Stimulated activated CD8-positive, alpha-beta memory T cell treated with anti-CD3 and anti-CD28 coated beads, Interleukin-12 subunit alpha, Interleukin-12 subunit beta, amount 100 ng/mL, for 4 hours (primary cell): ENCODE data around the gene NDUFAF7.
"Not testable (repeated sequence)": the region's sequence is repeated elsewhere in the genome, so short reads cannot be mapped to it uniquely, and the experiment has no call there.

Experiments
- DNase-seq: peaks from one replicate; pipeline ENCODE4 v3.0.0-alpha.2; 2020; ENCODE audit warnings: low read depth

The NDUFAF7 gene, protein sequence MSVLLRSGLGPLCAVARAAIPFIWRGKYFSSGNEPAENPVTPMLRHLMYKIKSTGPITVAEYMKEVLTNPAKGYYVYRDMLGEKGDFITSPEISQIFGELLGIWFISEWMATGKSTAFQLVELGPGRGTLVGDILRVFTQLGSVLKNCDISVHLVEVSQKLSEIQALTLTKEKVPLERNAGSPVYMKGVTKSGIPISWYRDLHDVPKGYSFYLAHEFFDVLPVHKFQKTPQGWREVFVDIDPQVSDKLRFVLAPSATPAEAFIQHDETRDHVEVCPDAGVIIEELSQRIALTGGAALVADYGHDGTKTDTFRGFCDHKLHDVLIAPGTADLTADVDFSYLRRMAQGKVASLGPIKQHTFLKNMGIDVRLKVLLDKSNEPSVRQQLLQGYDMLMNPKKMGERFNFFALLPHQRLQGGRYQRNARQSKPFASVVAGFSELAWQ

DNA sequence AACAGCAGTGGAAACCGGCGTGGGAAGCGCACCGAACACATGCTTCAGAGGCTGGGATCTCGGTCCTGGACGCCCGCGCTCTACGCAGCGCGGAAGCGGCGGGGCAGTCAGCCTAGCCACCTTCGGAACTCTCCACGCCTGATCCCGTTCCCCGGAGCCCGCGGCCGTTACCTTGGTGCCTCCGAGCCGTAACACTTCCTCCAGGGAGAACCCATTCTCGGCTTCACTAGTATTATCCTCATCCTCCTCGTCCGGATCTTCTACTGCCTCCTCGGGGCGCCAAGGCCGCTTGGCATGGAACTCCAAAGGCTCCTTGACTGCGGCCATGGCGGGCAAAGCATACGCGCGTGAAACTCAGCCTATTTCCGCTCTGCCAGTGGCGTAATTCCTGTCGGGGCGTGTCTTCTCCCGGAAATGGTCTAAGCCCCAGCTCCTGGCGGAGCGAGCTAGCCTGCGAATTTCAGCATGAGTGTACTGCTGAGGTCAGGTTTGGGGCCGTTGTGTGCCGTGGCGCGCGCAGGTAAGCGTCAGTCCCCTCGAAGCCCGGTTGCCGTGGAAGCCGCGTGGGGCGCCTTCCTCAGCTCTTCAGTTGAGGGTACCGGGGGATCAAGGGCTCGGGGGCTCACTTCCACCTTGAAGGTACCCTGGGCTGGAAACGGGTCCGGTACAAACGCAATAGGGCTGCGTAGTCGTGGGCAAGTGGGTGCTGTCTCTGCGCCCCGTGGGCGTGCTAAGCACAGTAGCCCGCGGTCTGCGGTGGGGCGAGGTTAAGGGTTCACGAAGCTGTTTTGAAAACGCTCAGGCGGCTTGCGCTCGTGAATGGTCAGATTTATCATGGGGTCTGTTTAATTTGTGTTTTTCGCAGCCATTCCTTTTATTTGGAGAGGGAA lies at the start of gene NDUFAF7, which contains the start of gene CEBPZ:
TSS of gene NDUFAF7 (plus strand) at position 418 of the 890 bp plus-strand sequence. CDS start at position 466, 48 bp downstream.
TSS of gene CEBPZ (minus strand) at position 356 of the 890 bp plus-strand sequence. CDS start at position 327, 29 bp downstream.
- DNase-seq, result peak; percentile 80

DNA sequence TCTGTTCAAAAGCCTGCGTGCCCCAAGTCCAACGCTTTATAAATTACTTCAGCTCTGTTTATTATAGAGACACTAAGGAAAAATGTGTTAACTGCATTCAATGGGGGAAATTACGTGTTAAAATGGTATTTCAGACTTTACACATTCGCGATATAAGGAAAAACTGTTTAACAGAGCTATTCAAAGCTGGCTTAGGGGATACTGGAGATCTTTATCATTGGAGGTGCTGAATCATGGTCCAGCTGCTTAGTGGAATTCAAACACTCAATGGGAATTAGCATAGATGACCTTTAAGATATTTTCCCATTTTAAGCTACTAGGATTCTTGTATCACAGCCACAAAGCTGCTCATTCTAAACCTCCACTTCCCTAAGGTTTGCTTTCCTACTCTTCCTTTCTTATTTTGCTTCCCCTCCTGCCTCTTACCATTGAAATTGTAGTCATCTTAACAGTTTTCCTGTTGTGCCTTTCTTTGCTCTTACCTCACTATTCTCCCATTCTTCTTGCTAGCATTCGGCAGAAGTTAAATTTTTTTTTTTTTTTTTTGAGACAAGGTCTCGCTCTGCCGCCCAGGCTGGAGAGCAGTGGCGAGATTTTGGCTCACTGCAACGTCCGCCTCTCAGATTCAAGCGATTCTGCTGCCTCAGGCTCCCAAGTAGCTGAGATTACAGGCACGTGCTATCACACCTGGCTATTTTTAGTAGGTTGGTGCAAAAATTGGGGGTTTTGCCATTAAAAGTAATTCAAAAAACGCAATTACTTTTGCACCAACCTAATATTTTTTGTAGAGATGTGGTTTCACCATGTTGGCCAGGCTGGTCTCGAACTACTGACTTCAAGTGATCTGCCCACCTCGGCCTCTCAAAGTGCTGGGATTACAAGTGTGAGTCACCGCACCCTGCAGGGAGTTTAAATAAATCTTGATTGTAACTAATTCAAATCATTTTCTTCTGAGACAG lies 49.5 kb upstream of the NDUFAF7 start:
- DNase-seq, result no peak

DNA sequence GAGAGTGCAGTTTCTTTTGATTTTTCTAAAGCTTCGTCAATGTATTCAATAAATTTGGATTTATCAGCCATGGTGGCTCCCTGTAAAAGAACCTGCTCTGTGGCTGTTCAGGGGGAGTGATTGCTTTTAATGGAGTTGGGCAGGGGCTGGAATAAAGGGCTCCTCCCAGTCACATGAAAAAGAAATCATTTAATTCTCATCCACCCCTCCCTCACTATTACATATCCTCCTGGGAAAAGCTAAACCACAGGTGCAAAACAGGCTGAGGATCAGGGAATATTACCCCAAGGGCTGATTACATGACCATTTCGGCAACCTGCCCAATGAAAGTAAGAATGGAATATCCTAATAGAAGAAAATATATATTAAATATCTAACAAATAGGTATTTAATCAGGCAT lies 42.9 kb upstream of the NDUFAF7 start, which contains the start of gene SULT6B1:
TSS of gene SULT6B1 (minus strand) at position 101 of the 400 bp plus-strand sequence. CDS start at position 71, 30 bp downstream.
- no peak for DNase-seq

DNA sequence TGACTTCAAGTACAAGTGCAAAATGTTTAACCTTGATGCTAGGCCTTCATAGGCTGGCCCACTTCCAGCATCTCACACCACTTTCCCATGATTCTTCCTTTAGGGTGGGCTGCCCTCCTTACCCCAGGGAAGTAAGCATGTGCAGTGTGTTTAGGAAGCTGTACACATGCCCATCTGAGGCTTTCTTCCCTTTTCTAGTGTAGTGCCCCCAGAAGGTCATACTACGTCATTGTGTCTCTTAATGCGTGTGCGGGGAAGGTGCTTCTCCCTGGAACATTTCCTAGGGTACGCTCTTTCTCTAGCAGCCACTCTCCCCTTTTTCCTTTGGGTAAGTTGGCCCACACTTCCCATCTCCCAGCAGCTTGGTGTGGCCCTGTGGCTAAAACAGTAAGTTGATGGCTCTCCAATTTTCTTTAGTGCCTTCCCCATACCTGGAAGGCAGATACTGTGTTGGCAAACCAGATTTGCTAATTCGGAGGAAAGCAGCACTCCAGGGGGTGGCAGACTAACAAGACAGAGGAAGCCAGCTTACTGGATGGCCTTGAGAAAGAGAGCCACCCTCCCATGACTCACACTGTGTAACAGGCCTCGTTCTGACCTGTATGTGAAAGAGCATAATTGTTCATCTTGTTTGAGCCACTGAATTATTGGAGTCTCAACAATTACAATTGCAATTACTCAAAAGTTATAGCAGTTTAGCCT lies 41.9 kb upstream of the NDUFAF7 start:
- DNase-seq, result no peak

DNA sequence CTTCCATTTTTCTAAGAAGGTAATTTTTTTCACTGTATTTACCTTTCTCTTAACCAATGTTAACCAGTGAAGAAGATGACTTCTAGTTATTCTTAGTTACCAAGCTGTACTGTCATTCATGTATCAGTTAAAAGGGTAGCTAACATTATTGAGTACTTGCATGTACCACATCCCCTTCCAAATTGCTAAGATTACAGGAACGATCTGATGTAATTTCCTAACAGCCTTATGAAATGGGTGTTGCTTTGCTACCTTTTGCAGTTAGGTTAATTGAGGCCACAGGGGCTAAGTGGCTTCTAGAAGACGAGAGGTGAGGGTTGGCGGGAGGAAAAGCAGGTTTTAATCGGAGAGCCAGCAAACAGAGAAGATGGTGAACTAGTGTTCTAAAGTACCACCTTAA lies 41.2 kb upstream of the NDUFAF7 start:
- no peak for DNase-seq

DNA sequence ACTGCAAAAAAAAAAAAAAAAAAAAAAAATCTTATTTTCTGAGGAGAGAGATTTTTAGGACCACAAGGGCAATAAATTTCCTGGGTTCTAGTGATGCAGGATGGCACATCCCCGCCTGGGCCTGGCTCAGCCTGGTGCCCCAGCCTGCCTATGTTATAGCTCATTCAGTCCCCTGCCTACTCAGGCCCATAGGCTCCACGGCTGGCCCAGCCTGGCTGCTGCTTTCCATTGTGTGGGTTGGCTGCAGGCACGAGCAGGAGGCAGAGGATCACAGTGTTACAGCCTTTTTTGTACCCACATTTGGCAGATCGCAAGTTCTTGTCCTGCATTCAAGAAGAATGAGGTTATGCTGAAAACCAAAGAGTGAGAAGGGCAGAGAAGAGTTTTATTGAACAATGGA lies 40.2 kb upstream of the NDUFAF7 start:
- no peak for DNase-seq

DNA sequence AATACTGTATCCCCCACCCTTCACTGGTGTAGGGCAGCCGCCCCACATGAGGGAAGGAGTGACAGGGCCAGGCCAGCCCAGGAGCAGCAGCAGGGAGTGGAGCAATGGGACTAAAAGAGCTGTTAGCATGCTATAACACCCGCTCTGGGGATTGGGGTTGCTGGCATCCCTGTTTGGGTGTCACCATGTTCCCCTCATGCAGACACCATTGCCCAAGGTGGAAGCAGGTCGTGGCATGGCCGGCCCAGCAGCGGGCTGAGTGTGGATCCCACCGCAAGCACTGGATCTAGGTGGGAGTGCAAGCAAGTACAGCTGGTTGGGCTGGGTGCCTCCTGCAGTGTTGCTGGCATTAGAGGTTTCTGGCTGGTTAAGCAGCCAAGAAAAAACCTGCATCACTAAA lies 39.7 kb upstream of the NDUFAF7 start:
- DNase-seq, result no peak

DNA sequence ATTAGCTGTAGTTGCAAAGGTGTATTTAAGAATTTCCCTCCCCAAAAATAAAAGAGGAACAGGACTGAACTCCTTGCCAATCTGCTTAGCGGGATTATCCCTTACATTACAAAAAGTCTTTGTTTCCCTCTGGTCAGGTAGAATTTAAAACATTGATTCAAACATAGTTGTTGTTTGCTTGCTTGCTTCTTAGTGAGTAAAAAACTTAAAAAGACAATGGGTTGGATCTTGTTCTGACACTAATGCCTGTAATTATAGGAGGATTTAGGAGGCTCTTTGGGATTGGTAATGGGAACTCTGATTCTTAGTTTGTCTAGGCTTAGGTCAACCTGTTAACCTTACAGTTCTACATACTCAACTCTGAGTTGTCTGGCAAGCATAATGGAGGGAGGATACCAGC lies 38.9 kb upstream of the NDUFAF7 start:
- no peak for DNase-seq

DNA sequence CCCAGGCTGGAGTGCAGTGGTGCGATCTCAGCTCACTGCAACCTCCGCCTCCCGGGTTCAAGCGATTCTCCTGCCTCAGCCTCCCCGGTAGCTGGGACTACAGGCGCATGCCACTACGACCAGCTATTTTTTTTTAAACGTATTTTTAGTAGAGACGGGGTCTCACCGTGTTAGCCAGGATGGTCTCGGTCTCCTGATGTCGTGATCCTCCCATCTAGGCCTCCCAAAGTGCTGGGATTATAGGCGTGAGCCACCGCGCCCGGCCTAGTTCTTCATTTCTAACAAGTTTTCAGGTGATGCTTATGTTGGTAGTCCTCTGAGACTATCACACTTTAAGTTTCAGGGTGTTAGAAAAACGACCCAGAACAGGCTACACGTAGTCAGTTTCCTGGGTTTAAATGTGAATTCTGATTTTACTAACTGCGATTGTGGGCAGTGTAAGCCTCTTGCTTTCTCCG lies 35.6 kb upstream of the NDUFAF7 start:
- not testable (repeated sequence) for DNase-seq

DNA sequence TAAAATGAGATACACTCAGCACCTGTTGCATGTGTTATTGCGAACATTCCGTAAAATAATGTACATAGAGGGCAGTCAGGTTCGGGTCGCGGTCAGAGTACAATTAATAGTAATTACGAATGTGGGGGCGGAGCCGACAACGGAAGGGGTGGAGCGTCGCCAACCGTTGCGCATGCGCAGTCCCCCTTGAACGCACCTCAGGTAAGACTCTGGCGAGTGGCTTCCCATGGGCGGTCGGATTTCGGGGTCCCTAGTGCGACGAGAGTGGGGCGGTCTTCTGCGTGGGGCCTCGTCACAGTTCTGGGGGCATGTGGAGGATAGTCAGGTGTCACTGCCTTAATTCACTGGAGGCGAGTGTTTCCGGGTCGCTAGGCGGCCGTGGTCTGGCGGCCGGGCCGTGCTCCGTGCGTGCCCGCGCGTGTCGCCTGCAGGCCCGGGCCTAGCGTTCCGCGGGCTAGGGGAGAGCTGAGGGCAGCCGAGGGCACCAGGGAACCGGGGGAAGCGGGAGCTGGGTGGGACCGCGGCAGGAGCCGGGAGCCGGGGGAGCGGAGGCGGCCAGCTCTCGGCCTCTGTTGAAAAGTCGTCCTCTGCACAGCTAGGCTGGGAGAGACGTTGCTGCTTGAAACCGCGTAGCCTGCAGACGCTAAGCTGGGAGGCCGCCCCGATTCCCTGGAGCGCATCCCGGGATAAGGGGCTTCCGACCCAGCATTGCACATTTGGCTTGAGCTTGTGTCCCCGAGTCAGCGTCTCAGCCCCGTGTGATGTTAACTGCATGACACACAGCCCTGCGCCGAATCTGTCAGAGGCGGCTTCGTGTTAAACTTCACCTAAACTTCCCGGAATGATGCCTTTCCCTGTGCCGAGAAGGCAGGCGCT lies 34.9 kb upstream of the NDUFAF7 start, which contains the start of gene CEBPZOS:
TSS of gene CEBPZOS (plus strand) at position 177 of the 876 bp plus-strand sequence. CDS start 3,209 bp downstream, outside the sequence.
- peak; percentile 77 for DNase-seq

DNA sequence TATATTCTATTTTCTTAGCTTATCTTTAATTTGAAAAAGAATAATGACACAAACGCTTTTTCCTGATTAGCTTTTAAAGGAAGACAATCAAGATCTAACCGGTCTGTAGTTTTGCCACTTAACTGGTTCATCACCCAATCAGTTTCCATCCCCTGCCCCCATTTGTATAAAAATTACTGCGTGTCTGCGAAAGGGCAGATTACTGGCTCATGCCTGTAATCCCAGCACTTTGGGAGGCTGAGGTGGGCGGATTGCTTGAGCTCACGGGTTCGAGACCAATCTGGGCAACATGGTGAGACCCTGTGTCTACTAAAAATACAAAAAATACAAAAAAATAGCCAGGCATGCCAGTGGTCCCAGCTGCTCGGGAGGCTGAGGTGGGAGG lies 32.8 kb upstream of the NDUFAF7 start:
- no peak for DNase-seq

DNA sequence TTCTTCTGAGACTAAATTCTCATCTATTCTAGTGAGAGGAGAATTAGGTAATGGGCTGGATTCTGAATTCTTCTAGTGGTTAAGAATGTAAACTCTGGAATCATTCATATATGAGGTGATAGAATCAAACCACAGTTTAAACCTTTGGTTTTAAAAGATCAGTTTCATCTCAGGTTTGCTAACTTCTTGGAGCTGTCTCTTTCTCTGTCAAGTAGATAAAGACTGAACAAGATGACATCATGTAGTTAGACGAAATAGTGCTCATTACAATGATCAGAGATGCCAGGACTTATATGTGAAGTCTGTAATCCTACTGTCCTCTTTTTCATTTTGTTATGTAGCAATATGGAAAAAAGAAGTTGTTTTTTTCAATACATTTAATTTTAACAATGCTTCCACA lies 30.2 kb upstream of the NDUFAF7 start:
- no peak for DNase-seq

DNA sequence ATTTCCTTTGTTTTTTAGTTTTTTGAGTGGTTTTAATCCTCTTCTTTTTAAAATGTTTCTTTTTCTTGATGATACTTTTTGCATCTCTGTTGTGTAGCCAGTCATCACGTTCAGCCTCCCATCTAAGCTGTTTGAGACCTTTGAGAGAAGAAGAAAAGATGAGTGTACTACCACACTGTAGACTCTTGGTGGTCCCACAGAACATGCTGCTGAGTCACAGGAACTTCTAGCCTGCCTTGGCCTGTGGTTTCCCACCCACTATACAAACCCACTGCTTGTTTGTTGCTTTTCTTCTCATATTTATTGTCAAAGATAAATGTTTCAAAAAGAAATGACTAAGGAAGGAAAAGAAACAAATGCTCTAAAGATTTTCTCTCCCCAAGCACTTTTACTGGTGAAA lies 29.7 kb upstream of the NDUFAF7 start:
- peak; percentile 37 for DNase-seq

DNA sequence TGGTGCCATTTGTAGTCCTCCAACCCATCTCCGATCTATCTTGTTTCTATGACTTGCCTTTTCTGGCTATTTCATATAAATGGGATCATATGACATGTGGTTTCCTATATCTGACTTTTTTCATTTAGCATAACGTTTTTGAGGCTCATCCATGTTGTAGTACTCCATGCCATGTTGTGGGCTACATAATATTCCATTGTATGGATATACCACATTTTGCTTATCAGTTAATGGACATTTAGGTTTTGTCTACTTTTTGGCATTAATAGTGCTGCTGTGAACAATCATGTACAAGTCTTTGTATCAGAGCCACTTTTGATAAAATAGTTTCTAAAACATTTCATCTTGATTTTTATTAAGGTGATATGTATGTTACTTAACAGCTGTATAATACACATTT lies 27.8 kb upstream of the NDUFAF7 start:
- DNase-seq, result no peak

DNA sequence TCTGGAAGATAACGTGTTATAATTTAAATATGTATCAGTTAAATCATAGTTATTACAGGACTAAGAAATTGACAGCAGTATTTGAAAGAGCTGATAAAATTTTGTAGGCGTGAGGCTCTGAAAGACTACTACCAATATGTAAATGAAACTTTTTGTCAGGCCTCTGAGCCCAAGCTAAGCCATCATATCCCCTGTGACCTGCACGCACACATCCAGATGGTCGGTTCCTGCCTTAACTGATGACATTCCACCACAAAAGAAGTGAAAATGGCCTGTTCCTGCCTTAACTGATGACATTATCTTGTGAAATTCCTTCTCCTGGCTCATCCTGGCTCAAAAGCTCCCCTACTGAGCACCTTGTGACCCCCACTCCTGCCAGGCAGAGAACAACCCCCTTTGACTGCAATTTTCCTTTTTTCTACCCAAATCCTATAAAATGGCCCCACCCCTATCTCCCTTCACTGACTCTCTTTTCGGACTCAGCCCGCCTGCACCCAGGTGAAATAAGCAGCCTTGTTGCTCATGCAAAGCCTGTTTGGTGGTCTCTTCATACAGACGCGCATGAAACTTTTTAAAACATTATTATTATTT lies 26.3 kb upstream of the NDUFAF7 start:
- DNase-seq, result not testable (repeated sequence)

DNA sequence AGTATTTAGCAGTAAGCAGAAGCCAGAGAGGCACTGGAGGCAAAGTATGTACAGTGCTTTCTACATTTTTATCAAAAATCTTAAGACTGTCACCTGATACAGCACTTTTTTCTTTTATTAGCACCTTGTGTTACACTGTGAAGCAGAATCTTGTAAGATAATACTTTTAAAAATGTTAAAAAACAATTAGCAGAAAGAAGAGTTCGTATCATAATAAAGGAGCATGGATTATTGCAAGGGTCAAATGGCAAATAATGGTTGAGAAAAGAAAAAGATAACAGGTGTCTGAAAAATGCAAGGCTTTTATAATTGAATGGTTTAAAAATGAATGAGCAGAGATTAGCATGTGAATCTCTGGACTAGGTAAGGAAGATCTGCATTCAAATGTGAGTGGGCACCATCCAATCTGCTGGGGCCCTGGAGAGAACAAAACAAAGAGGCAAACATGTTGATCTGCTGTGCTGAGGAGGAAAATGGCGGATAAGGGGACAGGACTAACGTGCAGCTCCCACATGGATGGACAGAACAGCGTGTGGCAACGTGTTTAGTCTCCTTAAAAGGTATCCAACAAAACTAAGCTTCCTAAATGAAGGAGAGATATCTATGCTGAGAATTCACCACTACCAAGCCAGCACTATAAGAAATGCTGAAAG lies 25.6 kb upstream of the NDUFAF7 start:
- DNase-seq, result no peak

DNA sequence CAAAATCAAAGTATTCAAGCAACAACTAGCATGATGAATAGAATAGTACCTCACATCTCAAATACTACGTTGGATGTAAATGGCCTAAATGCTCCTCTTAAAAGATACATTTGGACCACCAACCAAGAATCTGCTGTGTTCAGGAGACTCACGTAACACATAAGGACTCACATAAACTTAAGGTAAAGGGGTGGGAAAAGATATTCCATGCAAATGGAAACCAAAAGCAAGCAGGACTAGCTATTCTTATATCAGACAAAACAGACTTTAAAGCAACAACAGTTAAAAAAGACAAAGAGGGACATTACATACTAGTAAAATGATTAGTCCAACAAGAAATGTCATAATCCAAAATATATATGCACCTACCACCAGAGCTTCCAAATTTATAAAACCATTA lies 24.7 kb upstream of the NDUFAF7 start:
- not testable (repeated sequence) for DNase-seq

DNA sequence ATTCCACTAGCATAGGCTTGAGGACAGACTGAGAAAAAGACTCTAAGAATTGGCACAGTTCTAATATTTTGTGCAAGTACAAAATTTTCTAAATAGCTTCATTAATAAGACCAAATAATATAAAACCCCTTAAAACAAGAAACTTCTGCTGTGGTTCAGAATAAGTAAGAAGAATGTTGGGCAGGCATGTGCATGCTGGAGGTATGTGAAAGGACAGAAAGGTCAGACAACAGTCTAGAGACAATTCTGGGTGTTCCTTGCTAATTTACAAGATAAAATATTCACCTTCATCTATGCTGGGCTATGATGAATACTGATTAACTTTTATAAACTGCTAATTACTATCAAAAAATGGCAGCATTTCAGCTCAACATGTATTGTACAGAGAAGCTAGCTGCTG lies 20.2 kb upstream of the NDUFAF7 start:
- no peak for DNase-seq

DNA sequence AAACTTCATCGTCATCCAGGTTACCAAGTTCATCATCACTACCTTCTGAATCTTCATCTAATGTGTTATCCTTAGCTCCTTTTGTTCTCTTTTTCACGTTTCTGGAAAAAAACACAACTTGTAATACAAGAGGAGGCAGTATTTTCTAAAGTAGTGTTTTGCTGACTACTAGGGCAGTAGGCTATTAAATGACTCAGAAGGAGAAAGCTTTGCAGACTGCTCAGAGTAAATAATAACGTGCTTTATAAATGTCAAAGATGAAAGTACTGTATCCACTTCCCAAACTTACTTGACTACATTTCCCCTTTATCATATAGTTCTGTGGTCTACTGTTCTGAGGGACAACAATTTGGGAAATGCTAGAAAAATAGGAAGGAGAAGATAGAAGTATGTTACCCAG lies 19.5 kb upstream of the NDUFAF7 start:
- DNase-seq, result no peak
